GM18861 (cell line): ENCODE results near the gene PTH2.

ENCODE experiments used
- ATAC-seq: cut with Tn5 transposase; IDR thresholded peaks from one replicate; pipeline ENCODE4 v1.9.1; 2021; ENCODE audit not compliant: unreplicated experiment

Gene PTH2

DNA sequence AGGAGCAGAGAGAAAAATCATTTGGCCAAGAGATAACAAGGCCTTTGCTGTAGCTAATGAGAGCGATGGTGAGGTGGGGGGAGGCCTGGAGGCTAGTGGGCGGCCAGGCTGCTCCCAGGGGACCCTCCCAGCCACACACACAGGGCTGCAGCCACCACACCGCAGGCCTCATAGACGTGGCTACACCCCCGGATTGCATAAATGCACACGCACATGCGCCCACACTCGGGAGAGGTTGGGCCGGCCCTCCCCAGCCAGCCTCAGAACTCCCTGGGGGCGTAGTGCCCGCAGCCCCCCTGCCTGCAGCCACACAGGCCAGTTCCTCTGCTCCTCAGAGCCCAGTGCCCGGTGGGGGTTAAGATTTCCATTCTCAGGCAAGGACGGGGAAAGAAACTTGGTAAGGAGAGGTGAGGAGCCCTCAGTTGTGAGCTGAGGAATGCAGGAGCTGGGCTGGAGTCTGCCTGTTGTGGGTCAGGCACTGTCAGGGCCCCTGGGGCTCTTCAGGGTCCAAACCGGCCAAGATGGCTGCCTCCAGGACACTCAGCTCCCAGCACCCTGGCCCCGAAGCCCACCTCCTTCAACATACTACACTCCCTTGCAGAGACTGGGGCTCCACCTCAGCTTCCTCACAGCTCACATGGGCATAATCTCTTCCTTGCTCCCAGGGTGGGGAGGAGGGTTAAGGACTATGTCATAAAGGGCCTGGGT is 8.0 kb downstream of the PTH2 start:
- ATAC-seq = no peak

- ATAC-seq = no peak
These were observed 9.0 kb downstream of the PTH2 start for GRCh38 chr19:49414256-49414655.

DNA sequence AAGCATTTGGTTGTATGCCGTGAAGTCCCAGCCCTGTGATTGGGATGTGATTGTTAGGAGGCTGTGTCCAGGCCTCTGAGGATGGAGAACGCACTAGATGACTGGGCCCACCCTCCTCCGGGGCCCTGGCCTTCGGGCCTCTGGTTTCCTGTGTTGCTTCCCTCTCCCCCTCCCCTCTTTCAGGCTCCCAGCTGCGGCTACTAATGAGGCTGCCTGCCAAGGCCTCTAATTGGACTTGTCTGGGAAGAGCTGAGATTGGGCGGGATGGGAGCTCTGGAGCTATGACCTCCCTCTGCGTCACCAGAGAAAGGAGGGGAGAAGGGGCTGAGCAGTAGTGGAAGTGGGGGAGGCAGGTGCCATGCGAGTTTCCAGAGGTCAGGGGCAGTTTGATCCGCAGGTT is 9.9 kb downstream of the PTH2 start:
- no peak for ATAC-seq

GRCh38 chr19:49411681-49412326 is 11.4 kb downstream of the PTH2 start:
- no peak for ATAC-seq

DNA sequence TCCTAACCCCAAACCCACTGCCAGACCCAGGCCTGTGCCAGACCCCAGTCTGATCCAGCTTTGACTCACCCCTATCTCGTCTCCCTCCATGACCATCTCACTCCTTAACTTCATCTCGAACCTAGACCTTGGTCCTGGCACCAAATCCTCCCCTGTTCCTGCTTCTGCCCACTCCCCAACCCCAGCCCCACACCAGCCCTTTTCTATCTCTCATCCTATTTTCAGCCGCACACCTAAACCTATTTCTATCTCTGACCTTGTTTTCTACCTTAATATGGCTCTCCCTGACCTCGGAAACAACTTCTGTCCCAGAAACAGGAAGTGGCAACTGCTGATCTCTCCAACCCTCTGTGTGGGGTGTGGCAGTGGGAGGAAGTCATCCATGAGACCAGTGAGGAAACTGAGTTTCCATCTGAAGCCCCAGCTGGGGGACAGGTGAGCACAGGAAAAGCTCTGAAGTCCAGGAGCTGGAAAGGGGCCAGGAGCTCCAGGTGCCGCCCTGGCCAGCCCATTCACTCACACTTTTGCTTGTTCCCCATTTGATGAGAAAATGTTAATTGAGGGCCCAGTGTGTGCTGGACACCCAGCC is 13.7 kb downstream of the PTH2 start:
- ATAC-seq = no peak

DNA sequence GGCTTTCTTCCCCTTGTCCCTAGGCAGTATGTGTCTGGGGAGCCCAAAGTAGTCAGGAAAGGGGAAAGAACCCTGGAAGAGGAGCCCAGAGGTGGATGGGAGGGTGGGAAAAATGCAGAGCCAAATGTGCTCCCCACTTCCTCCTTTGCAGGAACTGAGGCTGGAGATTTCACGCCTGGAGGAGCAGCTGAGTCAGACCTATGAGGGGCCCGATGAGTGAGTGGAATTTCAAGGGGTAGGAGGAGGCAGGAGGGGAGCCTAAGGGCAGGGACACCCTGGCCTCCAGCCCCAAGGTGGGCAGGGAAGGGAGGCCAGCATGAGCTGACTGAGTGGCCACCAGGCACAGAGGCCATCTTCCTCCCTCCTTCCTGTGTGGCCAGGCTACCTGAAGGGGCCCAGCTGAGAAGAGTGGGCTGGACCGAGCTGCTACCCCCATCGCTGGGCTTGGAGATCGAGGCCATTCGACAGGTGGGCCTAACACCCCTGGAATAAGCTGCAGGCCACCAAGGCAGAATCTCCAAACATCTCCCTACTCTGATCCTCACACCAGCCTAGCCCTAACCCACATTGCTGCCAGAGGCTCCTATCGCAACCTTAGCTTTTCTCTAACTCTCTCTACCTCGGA is 14.3 kb downstream of the PTH2 start:
- ATAC-seq = no peak

DNA sequence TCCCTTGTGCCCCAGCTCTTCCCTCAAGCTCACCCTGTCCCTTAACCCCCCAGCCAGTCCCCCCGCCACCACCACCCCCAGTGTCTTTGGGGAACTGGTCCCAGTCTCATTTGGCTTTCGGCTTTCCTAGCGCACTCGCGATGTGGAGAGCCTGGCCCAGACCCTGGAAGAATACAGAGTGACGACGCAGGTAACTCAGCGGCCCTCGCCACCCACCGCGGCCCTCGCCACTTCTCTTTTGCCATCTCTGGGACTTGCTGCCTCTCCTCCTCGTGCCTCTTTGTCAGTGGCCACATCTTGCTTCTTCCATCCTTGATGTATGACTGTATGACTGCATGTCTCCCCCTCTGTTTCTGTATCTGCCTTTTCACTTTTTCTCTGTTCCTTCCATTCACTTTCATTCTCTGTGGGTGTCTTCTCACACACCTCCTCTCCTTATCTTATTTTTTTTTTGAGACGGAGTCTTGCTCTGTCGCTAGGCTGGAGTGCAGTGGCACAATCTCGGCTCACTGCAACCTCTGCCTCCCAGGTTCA is 15.7 kb downstream of the PTH2 start:
- no peak for ATAC-seq

DNA sequence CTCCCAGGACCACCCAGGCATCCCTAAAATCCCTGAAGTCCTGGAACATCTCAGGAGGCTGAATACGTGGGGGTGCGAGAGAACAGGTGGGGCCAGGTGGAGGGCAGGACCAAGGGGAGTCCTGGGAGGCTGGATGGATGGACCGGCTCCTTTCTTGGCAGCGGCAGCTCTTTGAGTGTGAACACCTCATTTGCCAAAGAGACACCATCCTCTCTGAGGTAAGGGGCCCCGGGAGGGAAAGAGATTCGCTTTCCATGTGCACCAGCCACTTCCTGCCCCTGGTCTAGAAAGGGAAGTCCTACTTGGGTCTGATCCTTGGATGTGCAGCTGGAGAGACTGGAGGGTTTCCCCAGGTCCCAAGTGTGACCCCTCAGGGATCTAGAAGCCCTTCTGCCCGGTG is 16.2 kb downstream of the PTH2 start:
- ATAC-seq = no peak

DNA sequence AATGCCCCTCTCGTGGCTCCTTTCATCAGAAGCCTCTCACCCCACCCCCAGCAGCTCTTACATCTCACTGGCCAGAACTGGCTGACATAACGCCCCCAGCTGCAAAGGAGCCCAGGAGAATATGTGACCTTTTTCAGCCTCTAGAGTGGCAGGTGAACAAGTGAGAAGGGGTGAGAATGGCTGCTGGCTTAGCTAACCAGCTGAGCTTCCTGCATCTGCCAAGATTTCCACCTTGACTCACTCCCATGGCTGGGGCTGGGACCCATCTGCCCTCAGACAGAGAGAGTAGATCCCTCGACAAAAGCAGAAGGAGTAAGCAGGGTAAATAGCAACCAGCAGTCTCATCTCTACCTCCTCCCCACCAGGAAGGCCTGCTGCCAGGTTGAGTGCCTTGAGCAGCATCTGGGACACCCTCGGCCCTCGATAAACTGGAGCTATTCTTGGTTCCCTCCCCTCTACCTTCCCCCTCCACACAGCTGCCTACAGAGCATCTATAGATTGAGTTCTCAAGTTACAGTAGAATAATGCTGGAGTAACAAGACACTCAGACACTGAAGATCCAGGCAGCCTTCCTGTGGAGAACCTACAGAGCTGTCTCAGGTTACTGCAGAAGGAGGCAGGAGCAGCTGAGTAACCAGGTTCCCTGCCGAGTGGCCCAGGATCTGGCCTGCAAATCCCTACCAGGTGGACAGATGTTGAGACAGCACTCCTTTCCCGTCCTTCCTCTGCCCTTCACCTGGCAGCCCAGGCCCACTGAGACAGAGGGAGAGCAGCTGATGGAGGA is 19.6 kb downstream of the PTH2 start:
- ATAC-seq = no peak

DNA sequence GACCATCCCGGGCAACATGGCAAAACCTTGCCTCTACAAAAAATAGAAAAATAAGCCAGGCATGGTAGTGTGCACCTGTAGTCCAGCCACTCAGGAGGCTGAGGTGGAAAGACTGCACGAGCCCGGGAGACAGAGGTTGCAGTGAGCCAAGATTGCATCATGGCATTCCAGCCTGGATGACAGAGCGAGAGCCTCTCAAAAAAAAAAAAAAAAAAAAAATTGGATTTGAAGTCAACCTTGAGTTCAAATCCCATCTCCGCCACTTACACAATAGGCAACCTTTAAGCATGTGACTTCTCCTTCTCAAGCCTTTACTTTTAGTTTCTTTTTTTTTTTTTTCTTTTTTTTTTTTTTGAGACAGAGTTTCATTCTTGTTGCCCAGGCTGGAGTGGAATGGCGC is 23.2 kb downstream of the PTH2 start:
- no peak for ATAC-seq

DNA sequence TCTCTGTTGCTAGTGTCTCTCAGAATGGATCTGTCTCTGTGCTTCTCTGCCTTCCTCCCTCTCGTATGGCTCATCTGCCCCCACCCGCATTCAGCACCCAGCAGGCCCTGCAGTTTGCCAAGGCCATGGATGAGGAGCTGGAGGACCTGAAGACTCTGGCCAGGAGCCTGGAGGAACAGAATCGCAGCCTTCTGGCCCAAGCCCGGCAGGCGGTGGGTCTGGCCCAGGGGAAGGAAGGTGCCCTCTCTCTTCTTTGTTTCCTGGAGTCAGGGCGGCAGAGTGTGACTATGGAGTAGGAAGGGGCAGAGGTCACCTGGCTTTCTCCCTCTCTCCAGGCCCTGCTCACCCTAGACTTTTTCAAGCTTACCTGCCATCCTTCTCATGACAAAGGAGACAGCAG is 24.3 kb downstream of the PTH2 start:
- no peak for ATAC-seq

DNA sequence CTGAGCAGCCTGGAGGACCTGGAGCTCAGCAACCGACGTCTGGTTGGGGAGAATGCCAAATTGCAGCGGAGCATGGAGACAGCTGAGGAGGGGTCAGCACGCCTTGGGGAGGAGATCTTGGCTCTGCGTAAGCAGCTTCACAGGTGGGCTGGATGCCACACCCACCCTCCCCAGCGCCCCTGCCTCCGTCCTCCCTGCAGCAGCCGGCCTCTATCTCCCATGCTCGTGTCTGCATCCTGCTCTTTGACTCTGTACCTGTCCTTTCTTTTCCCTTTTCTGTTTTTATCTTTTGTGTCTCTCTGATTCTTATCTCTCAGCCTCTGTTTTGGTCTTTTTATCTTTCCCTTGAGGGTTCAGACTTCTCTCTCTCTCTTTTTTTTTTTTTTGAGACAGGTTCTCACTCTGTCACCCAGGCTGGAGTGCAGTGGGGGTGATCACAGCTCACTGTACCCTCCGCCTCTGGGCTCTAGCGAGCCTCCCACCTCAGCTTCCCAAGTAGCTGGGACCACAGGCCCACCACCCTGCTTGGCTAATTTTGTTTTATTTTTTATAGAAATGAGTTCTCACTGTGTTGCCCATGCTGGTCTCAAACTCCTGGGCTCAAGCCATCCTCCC is 25.1 kb downstream of the PTH2 start:
- ATAC-seq = no peak

GRCh38 chr19:49396738-49397505 is 26.3 kb downstream of the PTH2 start:
- ATAC-seq = no peak

GRCh38 chr19:49395581-49396407 is 27.4 kb downstream of the PTH2 start:
- no peak for ATAC-seq

- no peak for ATAC-seq
These were observed 29.4 kb downstream of the PTH2 start for GRCh38 chr19:49393881-49394280.

- ATAC-seq = peak; percentile 59
These were observed 31.5 kb downstream of the PTH2 start for GRCh38 chr19:49391581-49392399.

- no peak for ATAC-seq
These were observed 32.3 kb downstream of the PTH2 start for GRCh38 chr19:49390929-49391359.
